GM21528 (cell line): ENCODE results near the gene BSN.

Source experiments
- ATAC-seq: cut with Tn5 transposase; IDR thresholded peaks from one replicate; pipeline ENCODE4 v1.9.1; 2021; ENCODE audit warnings: mild to moderate bottlenecking, moderate library complexity; ENCODE audit not compliant: unreplicated experiment, low FRiP score

BSN gene

GRCh38 chr3:49650637-49651036 lies 96.4 kb downstream of the BSN start:
- ATAC-seq = no peak

GRCh38 chr3:49652218-49652902 lies 98.1 kb downstream of the BSN start:
- no peak for ATAC-seq

- ATAC-seq = no peak
These were observed 98.7 kb downstream of the BSN start for GRCh38 chr3:49652903-49653415.

GRCh38 chr3:49653621-49654020 lies 99.3 kb downstream of the BSN start:
- ATAC-seq = no peak

- no peak for ATAC-seq
These were observed 100.0 kb downstream of the BSN start for GRCh38 chr3:49654176-49654825.

GRCh38 chr3:49654955-49655556 lies 100.8 kb downstream of the BSN start:
- ATAC-seq = no peak

GRCh38 chr3:49655731-49656285 lies 101.5 kb downstream of the BSN start:
- no peak for ATAC-seq

GRCh38 chr3:49656541-49657112 lies 102.3 kb downstream of the BSN start:
- ATAC-seq = no peak

- ATAC-seq = no peak
These were observed 103.1 kb downstream of the BSN start for GRCh38 chr3:49657208-49657915.

GRCh38 chr3:49658711-49659110 lies 104.4 kb downstream of the BSN start:
- no peak for ATAC-seq

- no peak for ATAC-seq
These were observed 105.5 kb downstream of the BSN start for GRCh38 chr3:49659756-49660155.

GRCh38 chr3:49661281-49661680 lies 107.0 kb downstream of the BSN start:
- ATAC-seq = no peak

- no peak for ATAC-seq
These were observed 107.7 kb downstream of the BSN start for GRCh38 chr3:49662021-49662420.

GRCh38 chr3:49662720-49663413 lies 108.6 kb downstream of the BSN start:
- ATAC-seq = no peak

GRCh38 chr3:49663831-49664230 lies 109.6 kb downstream of the BSN start:
- ATAC-seq = no peak

- no peak for ATAC-seq
These were observed 110.0 kb downstream of the BSN start for GRCh38 chr3:49664300-49664699.

GRCh38 chr3:49665822-49666519 lies 111.7 kb downstream of the BSN start:
- no peak for ATAC-seq

- ATAC-seq = no peak
These were observed 112.3 kb downstream of the BSN start for GRCh38 chr3:49666592-49666991.

- ATAC-seq = no peak
These were observed 113.6 kb downstream of the BSN start for GRCh38 chr3:49667701-49668413.
